DMS79 treated with DMSO at 0.1 percent for 48 hours (cell line): ENCODE data around the gene CHERP.
"Not testable (repeated sequence)": the region's sequence is repeated elsewhere in the genome, so short reads cannot be mapped to it uniquely, and the experiment has no call there.

Experiments
- DNase-seq: peaks from one replicate; lab custom pipeline; 2025; lab: John Stamatoyannopoulos, UW

Gene CHERP

GRCh38 chr19:16576690-16577530, 34.7 kb upstream of the CHERP start:
- no peak for DNase-seq

DNA sequence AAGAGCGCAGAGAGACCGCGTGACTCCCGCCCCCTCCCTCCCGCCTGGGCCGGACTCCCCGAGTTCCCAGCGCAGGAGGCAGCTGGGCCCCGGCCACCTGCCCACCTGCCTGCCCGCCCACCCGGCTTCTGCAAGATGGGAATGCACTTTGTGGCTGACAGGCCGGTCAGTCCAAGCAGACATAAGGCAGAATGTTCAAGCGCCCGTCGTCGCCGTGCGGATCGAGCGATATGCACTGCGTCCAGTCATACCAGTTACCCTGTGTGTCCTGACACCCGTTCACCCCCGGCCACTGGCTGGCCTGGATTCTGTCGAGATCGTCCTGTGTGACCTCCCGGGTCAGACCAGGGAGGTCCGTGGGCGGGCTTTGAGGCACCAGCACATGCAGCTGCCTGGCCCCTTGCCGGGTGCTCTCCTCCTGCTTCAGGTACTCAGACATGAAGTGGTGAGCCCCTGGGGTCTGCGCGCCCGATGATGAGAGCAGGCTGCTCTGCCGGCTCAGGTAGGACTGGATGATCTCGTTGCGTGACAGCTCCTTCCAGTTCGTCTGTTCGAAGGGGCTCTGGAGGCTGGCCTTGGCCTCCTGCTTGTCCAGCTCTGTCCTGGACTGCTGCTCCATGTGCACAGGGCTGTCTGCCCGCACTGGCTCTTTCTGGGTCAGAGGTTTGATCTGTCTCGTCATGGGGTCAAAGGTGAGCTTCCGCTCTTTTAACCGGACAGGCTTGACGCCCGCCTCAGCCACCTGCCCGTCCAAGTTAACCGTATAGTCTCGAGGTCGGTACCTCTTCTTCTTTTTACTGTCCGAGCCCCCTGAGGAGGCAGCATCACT, 33.8 kb upstream of the CHERP start:
- DNase-seq: no peak

GRCh38 chr19:16575282-16575681, 33.0 kb upstream of the CHERP start:
- DNase-seq: no peak

GRCh38 chr19:16573925-16574324, 31.7 kb upstream of the CHERP start:
- no peak for DNase-seq

GRCh38 chr19:16573296-16573695, 31.1 kb upstream of the CHERP start:
- DNase-seq: no peak

DNA sequence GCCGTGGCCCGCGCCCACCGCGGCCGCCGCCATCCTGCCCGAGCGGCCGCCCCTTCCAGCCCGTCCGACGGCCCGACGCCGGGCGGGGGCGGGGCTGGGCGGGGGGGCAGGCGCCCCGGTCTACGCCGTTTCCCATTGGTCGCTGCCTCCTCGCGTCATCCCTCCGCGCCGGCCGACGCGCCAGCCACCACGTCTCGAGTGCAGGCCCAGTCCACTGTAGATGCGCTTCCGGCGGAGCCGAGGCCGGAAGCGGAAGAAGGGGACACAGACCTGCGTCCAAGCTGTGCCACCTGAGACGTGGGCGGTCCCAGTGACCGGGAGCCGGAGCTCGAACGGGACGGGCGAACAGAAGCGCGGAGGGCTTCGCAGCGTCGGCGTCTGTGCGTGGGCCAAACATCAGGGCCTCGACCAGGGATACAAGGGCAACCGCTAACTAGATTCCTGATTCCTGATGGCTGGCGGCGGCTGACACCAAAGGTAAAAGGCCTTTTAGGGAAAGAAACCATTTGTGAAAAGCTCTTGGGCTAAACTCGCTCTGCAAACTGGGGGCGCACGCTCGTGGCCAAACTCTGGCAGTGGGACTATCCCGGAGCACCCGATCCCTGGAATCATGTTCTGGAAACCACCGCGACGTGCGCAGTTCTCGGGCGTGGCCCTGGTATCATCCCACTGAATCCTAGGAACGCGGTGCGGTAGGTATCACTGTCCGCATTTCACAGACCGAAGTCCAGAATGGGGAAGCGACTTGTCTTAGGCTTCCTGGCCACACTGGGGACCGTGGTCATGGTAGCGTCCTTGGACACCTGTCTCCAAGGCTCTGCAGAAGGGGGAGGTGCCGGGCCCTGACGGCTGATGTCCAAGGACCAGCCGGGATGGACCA, 30.3 kb upstream of the CHERP start, which contains the start of gene SLC35E1:
Gene SLC35E1, minus strand, starts transcription at position 84 of the 880 bp plus-strand sequence. Its CDS starts 51 bp downstream, at position 33.
- DNase-seq: peak; percentile 89

- no peak for DNase-seq
These were observed 29.6 kb upstream of the CHERP start for GRCh38 chr19:16571822-16572331.

DNA sequence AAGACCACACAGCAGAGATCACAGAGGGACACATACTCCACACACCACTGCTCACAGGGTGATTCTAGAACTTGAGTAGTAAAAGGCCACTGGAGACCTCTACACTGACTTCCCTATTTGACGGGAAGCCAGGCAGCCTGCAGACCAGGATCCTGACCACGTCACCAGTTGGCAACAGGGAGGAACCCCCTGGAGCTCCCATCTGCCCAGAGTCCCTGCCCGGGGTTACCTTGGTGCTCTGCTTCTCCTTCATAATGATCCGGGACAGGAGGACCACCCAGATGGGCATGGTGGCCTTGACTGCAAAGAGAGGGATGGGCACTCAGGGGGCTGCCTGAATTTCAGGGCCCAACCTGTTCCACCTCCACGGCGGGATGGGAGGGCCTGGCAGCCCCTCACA, 29.0 kb upstream of the CHERP start:
- no peak for DNase-seq

DNA sequence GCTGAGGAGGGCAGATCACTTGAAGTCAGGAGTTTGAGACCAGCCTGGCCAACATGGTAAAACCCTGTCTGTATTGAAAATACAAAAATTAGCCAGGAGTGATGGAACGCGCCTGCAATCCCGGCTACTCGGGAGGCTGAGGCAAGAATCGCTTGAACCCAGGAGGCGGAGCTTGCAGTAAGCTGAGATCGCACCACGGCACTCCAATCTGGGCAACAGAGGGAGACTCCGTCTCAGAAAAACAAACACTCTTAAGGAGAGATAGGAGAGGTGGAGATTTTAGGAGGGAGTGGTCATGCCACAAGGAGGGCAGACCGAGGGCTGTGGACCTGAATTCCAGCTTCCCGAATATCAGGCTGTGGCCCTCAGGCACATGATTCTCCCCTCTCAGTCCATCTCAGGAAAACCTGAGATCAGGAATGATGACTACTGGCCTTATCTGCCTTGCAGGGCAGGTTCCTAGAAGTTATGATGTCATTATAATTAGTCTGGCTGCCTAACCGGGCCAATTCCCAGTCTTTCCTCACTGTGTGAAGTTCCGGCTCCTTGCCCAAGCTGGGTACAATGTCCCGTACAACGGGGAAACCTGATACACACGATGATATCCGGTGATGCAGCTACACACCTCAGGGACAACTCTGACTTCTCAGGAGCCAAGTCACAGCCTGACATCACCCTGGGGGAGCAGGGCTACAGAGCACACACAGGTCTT, 27.5 kb upstream of the CHERP start:
- DNase-seq: no peak

DNA sequence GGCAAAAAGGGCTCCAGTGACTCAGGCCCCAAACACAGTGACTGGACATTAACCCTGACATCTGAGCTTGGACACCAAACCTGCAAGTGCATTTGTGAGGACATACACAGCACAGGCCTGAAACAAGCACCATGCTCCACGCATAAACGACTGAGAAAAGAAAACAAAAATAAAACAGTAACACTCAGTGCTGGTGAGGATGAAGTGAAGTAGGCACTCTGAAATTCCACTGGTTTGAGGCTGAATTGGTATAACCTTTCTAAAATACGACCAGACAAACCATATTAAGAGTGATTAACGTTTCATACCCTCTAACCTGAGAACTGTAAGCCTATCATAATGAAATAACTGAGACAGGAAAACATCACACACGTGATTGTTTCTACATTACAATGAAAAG, 24.5 kb upstream of the CHERP start:
- no peak for DNase-seq

DNA sequence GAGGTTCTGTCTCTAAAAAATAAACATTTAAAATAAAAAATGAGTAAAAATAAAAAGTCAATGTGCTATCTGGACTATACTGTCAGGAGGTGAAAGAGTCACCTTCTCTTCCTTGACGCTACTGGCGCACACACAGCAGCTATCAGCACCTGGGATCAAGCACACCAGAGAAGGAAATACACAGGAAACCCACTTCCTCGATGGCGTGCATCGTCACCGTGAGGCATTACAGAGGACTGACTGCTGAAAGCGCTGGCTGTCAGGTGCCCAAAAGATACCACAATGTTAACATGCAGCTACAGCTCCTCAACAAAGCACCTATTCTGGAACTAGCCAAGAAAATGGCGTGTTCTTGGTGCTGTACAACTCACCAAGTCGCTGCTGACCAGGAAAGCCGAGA, 23.9 kb upstream of the CHERP start:
- no peak for DNase-seq

DNA sequence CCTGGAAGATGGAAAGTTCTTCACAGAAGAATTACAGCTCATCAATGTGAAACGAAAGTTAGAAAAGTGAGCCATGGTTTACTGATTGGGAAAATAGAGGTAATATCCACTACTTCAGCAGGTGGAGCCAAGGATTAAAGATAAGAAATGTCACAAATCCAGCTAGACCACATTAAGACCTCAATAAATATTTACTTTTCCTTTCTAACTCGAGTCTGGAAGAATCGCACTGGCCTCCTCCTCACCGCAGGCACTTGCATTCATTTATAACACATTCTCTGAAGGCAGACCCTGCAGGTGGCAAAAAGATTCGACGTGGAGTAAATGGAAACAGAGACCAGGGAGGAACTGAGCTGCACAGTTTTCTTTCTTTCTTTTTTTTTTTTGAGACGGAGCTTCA, 22.6 kb upstream of the CHERP start:
- no peak for DNase-seq

DNA sequence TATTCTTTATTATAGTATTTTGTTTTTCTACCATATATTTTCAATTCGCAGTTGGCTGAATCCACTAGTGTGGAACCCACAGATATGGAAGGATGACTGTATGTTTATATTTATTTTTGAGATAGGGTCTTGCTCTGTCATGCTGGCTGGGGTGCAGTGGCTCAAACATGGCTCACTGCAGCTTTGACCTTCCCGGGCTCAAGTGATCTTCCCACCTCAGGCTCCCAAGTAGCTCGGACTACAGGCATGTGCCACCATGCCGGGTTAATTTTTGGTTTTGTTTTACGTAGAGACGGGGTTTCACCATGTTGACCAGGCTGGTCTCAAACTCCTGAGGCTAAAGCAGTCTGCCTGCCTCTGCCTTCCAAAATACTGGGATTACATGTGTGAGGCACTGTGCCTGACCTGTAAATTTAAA, 20.4 kb upstream of the CHERP start:
- DNase-seq: no peak

DNA sequence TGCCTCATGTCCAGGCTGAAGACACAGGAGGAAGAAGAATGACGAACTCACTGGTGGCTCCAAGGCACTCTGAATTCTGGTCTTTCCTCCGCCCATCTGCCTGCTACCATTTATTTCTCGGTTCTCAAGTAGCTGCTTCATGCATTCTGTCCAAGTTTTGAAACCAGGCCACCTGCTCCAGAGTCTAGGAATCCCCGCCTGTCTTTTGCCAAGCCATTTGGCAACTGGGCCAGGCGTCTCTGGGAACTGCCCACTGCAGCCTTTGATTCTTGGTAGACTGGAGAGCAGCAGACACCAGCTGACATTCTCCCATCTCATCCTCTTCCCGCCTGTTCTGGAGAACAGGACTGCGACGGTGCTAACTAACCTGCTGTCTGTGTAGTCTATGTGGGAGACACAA, 19.1 kb upstream of the CHERP start:
- no peak for DNase-seq

DNA sequence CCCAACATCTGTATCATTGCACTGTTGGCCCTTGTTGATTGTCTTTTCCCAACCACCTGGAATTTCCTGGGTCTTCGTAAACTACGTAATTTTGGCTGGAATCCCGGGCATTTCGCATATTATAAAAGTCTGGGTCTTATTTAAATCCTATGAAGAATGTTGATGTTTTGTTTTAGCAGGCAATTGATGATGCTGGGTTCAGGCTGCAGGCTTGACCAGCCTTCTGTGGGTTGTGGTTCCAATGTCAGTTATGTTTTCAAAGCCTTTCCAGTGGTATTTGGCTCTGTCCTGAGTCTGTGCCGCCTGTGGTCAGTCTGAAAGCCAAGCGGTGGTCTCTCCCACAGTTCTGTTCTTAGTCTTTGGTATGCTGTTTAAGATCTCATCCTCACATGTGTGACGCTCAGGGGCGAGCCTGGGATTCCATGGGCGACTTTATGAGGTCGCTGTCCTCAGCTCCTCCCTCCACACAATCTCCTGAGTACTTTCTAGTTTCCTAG, 17.6 kb upstream of the CHERP start:
- no peak for DNase-seq

GRCh38 chr19:16554776-16555175, 12.5 kb upstream of the CHERP start:
- no peak for DNase-seq

DNA sequence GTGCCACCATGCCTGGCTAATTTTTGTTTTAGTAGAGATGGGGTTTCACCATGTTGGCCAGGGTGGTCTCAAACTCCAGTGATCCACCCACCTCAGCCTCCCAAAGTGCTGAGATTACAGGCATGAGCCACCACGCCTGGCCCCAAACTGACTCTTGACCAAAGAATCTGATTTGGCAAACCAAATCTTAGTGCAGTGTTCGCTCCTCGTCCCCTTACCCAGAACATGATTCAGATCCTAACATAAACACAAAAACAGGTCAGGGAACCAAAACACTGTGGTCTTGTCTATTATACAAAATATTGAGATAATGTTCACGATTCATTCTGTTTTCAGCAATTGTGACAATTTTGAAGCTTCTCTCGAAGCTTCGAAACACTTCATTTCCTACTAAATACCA, 9.7 kb upstream of the CHERP start:
- DNase-seq: not testable (repeated sequence)

DNA sequence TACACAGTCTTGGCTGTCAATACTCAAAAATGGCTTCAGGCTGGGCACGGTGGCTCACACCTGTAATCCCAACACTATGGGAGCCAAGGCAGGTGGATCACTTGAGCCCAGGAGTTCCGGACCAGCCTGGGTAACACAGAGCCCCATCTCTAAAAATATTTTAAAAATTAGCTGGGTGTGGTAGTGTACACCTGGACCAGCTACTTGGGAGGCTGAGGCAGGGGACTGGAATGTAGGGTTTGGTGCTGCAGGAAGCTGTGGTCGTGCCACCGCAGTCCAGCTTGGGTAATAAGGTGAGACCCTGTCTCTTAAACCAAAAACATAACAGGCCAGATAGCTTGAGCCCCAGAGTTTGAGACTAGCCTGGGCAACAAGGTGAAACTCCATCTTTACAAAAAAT, 6.7 kb upstream of the CHERP start:
- no peak for DNase-seq

GRCh38 chr19:16544473-16545231, 2.4 kb upstream of the CHERP start:
- DNase-seq: no peak

GRCh38 chr19:16543734-16544133, 1.5 kb upstream of the CHERP start:
- not testable (repeated sequence) for DNase-seq
